ENCODE data around the gene ABCC11. TPM values are rescaled to one million over a fixed set of nuclear protein-coding genes. Genes with fewer than 3 reads are reported as not detected.

ABCC11 gene
- total RNA-seq, 1 experiment from 2014 or later: 0.34 TPM

DNA sequence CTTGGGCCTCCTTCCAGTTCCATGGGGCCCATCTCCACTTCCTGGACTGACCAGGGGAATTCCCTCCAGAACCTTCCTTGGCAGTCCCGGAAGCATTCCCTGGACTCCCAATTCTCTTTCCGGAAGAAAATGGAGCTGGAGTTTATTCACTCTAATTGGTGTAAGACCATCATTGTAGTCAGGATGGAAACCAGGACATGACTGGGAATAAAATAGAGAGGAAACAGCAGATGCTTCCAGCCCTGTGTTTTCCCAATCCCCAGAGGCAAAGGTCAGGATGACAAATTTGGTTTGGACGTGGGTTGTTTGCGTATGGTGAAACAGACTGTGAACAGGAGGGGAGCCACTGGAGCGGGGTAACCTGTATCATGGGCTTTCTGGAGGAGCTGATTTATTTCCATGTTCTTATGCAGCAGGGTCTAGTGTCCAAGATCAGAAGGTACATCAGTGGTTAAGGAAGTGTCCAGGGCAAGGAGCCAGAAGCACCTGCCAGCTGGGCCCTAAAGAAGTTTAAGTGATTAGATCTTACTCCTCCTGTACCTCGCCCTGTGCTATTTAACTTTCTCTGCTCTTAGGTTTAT lies 11.7 kb downstream of the ABCC11 start:
- Mint-ChIP-seq H3K9me3 (ENCODE audit: unreplicated experiment) (no peaks in the 10 kb centered on the region), H3K36me3 (ENCODE audit: insufficient read depth, unreplicated experiment) (no peaks in the 10 kb centered on the region), H3K4me3 (ENCODE audit: unreplicated experiment) (no peak overlapping the region), H3K27ac (ENCODE audit: unreplicated experiment) (no peak overlapping the region), H3K4me1 (ENCODE audit: low read depth, unreplicated experiment) (peaks cover 21% of the 10 kb centered on the region), H3K27me3 (ENCODE audit: insufficient read depth, unreplicated experiment) (no peaks in the 10 kb centered on the region)
- POLR2A ChIA-PET: no interaction called here
- Histone ChIP-seq H3K4me1 (no peaks in the 10 kb centered on the region), H3K9me3 (no peaks in the 10 kb centered on the region), H3K27me3 (replicated peaks; ENCODE audit: control insufficient read depth, insufficient read depth, low read length) (no peaks in the 10 kb centered on the region), H3K36me3 (ENCODE audit: control insufficient read depth, insufficient read depth, low read length) (no peaks in the 10 kb centered on the region), H3K4me3 (ENCODE audit: low read depth, low read length) (no peak overlapping the region)
- intact Hi-C loops (cut with micrococcal nuclease; ENCODE audit: unreplicated experiment): no loop called here
- no TSS peak for BruUV-seq (replicated peaks)
- peak in 1 of 2 experiments; percentile 18 for DNase-seq
- TF ChIP-seq, protein P1, sequence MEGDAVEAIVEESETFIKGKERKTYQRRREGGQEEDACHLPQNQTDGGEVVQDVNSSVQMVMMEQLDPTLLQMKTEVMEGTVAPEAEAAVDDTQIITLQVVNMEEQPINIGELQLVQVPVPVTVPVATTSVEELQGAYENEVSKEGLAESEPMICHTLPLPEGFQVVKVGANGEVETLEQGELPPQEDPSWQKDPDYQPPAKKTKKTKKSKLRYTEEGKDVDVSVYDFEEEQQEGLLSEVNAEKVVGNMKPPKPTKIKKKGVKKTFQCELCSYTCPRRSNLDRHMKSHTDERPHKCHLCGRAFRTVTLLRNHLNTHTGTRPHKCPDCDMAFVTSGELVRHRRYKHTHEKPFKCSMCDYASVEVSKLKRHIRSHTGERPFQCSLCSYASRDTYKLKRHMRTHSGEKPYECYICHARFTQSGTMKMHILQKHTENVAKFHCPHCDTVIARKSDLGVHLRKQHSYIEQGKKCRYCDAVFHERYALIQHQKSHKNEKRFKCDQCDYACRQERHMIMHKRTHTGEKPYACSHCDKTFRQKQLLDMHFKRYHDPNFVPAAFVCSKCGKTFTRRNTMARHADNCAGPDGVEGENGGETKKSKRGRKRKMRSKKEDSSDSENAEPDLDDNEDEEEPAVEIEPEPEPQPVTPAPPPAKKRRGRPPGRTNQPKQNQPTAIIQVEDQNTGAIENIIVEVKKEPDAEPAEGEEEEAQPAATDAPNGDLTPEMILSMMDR (IDR thresholded peaks at IDR 0.05; ENCODE audit: insufficient read depth in 1 of 2, low read depth in 1 of 2, low read length in 1 of 2, severe bottlenecking in 1 of 2, unreplicated experiment in 1 of 2): no peak
- CTCF ChIA-PET: no interaction called here

DNA sequence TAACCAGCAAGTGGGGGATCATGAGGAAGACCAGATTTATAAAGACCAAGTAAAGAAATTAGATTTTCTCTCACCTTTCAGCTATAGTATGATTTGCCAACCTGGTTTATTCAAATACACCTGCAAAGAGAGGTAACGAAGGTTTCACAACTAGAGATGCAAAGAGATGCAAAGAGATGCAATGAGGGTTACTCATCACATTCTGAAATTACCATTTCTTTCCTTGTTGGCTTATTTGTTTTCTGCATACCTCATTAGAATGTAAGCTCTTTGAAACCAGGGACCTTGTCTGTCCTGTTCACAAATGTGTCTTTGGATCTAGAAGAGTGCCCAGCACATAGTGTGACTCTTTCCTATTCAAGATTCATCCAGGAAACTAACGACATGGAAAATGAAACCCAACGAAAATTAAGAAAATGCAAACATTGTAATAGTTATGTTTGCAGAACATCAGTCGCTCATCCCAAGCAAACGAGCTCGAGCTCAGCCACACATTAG lies 12.2 kb downstream of the ABCC11 start:
- Histone ChIP-seq H3K27me3 (replicated peaks; ENCODE audit: control insufficient read depth, insufficient read depth, low read length) (no peaks in the 10 kb centered on the region), H3K4me1 (peaks cover under 1% of the 10 kb centered on the region; the same call in 1 of the 2 replicates), H3K9me3 (no peaks in the 10 kb centered on the region), H3K36me3 (ENCODE audit: control insufficient read depth, insufficient read depth, low read length) (no peaks in the 10 kb centered on the region), H3K4me3 (ENCODE audit: low read depth, low read length) (no peak overlapping the region)
- H3K27me3 Mint-ChIP-seq (ENCODE audit: insufficient read depth, unreplicated experiment): peaks cover 3% of the 10 kb centered on the region
- no TSS peak for BruUV-seq (replicated peaks)
- H3K4me3 Mint-ChIP-seq (ENCODE audit: unreplicated experiment): no peak overlapping the region
- no peak for DNase-seq
- TF ChIP-seq, protein P1 (IDR thresholded peaks at IDR 0.05; ENCODE audit: insufficient read depth in 1 of 2, low read depth in 1 of 2, low read length in 1 of 2, severe bottlenecking in 1 of 2, unreplicated experiment in 1 of 2): no peak
- POLR2A ChIA-PET: interaction anchor here (0.7 kb wide), 1 partner anchor 150 kb away, joined by 3 read pairs; no protein-coding TSS in a partner anchor
- no peaks in the 10 kb centered on the region for H3K9me3 Mint-ChIP-seq (ENCODE audit: unreplicated experiment)
- CTCF ChIA-PET: no interaction called here
- peaks cover 23% of the 10 kb centered on the region for H3K4me1 Mint-ChIP-seq (ENCODE audit: low read depth, unreplicated experiment)
- H3K36me3 Mint-ChIP-seq (ENCODE audit: insufficient read depth, unreplicated experiment): peaks cover 3% of the 10 kb centered on the region
- H3K27ac Mint-ChIP-seq (ENCODE audit: unreplicated experiment): no peak overlapping the region
- intact Hi-C loops (cut with micrococcal nuclease; ENCODE audit: unreplicated experiment): no loop called here

GRCh38 chr16:48234630-48235029 lies 12.7 kb downstream of the ABCC11 start:
- Mint-ChIP-seq H3K36me3 (ENCODE audit: insufficient read depth, unreplicated experiment) (peaks cover 4% of the 10 kb centered on the region), H3K4me1 (ENCODE audit: low read depth, unreplicated experiment) (peaks cover 28% of the 10 kb centered on the region), H3K27me3 (ENCODE audit: insufficient read depth, unreplicated experiment) (peaks cover 3% of the 10 kb centered on the region), H3K27ac (ENCODE audit: unreplicated experiment) (no peak overlapping the region), H3K9me3 (ENCODE audit: unreplicated experiment) (no peaks in the 10 kb centered on the region), H3K4me3 (ENCODE audit: unreplicated experiment) (no peak overlapping the region)
- Histone ChIP-seq H3K36me3 (ENCODE audit: control insufficient read depth, insufficient read depth, low read length) (no peaks in the 10 kb centered on the region), H3K9me3 (no peaks in the 10 kb centered on the region), H3K4me3 (ENCODE audit: low read depth, low read length) (no peak overlapping the region), H3K27me3 (replicated peaks; ENCODE audit: control insufficient read depth, insufficient read depth, low read length) (no peaks in the 10 kb centered on the region), H3K4me1 (peaks cover 5% of the 10 kb centered on the region; the same call in 1 of the 2 replicates)
- POLR2A ChIA-PET: interaction anchor here (0.7 kb wide), 1 partner anchor 151 kb away, joined by 3 read pairs; no protein-coding TSS in a partner anchor
- DNase-seq: no peak
- intact Hi-C loops (cut with micrococcal nuclease; ENCODE audit: unreplicated experiment): no loop called here
- TF ChIP-seq, protein P1 (IDR thresholded peaks at IDR 0.05; ENCODE audit: insufficient read depth in 1 of 2, low read depth in 1 of 2, low read length in 1 of 2, severe bottlenecking in 1 of 2, unreplicated experiment in 1 of 2): no peak
- BruUV-seq (replicated peaks): no TSS peak
- CTCF ChIA-PET: interaction anchor here (0.7 kb wide), 1 partner anchor 17 kb away, joined by 3 read pairs; no protein-coding TSS in a partner anchor
